Neural progenitor cell (in vitro differentiated cells): ENCODE data around the gene ITGA11. TPM values are rescaled to one million over a fixed set of nuclear protein-coding genes. Genes with fewer than 3 reads are reported as not detected.

Source experiments
- DNase-seq: peaks from one replicate; pipeline ENCODE4 v3.0.0-alpha.2; 2016; ENCODE audit warnings: low spot score
- H2AFZ ChIP-seq: fragments of 200-600 bp; sonication (generic); replicated peaks from 2 replicates; pipeline ENCODE4 v1.6.1; 2016; ENCODE audit warnings: antibody characterized with exemption
- H3F3A ChIP-seq: fragments of 200-600 bp; sonication (generic); 2 replicates; pipeline ENCODE4 v1.6.1; 2016; ENCODE audit warnings: antibody characterized with exemption, low read depth
- H3K27ac ChIP-seq: fragments of 200-600 bp; sonication (generic); 2 replicates; pipeline ENCODE4 v1.5.1; 2016; ENCODE audit warnings: mild to moderate bottlenecking
- H3K27me3 ChIP-seq: fragments of 200-600 bp; sonication (generic); 2 replicates; pipeline ENCODE4 v1.6.1; 2016; ENCODE audit warnings: mild to moderate bottlenecking, moderate library complexity
- H3K36me3 ChIP-seq: fragments of 200-600 bp; sonication (generic); 2 replicates; pipeline ENCODE4 v1.5.1; 2016
- H3K4me1 ChIP-seq: fragments of 200-600 bp; sonication (generic); 2 replicates; pipeline ENCODE4 v1.6.1; 2016; ENCODE audit warnings: mixed run types
- H3K4me2 ChIP-seq: fragments of 200-600 bp; sonication (generic); 2 replicates; pipeline ENCODE4 v1.6.1; 2016
- H3K4me3 ChIP-seq: fragments of 200-600 bp; sonication (generic); 2 replicates; pipeline ENCODE4 v1.5.1; 2016
- H3K79me2 ChIP-seq: fragments of 200-600 bp; sonication (generic); 2 replicates; pipeline ENCODE4 v1.6.1; 2016; ENCODE audit warnings: low read depth
- H3K9ac ChIP-seq: fragments of 200-600 bp; sonication (generic); 2 replicates; pipeline ENCODE4 v1.6.1; 2016
- H3K9me3 ChIP-seq: fragments of 200-600 bp; sonication (generic); 2 replicates; pipeline ENCODE4 v1.5.1; 2016; ENCODE audit warnings: low read depth
- H4K20me1 ChIP-seq: fragments of 200-600 bp; sonication (generic); 2 replicates; pipeline ENCODE4 v1.6.1; 2016; ENCODE audit warnings: low read depth
- H3K27ac Mint-ChIP-seq: 3 replicates; pipeline ENCODE4 v1.8.0; 2021; ENCODE audit warnings: mixed read lengths
- H3K27me3 Mint-ChIP-seq: 2 replicates; pipeline ENCODE4 v1.8.0; 2022; ENCODE audit warnings: low read depth, mild to moderate bottlenecking, inconsistent platforms, moderate library complexity, mixed read lengths; ENCODE audit not compliant: insufficient read depth
- H3K36me3 Mint-ChIP-seq: 3 replicates; pipeline ENCODE4 v1.8.0; 2021; ENCODE audit warnings: mixed read lengths
- H3K4me1 Mint-ChIP-seq: 3 replicates; pipeline ENCODE4 v1.8.0; 2021; ENCODE audit warnings: mixed read lengths
- H3K4me3 Mint-ChIP-seq: 3 replicates; pipeline ENCODE4 v1.8.0; 2021; ENCODE audit warnings: mild to moderate bottlenecking, moderate library complexity, mixed read lengths
- H3K9me3 Mint-ChIP-seq: 3 replicates; pipeline ENCODE4 v1.8.0; 2020; ENCODE audit warnings: mixed read lengths
- EZH2 ChIP-seq: fragments of 200-600 bp; sonication (generic); IDR thresholded peaks from 2 replicates; pipeline ENCODE4 v1.6.1; 2017; ENCODE audit warnings: antibody characterized with exemption, mild to moderate bottlenecking, moderate library complexity
- EZH2phosphoT487 ChIP-seq: fragments of 200-600 bp; sonication (generic); IDR thresholded peaks from 2 replicates; pipeline ENCODE4 v1.6.1; 2017; ENCODE audit warnings: antibody characterized with exemption
- total RNA-seq: library from RNA; depleted of rRNA; stranded (reverse); fragments of >200 nt; gene quantifications from 2 replicates; pipeline ENCODE4 v1.2.3, GENCODE V29; 2015; ENCODE audit warnings: low replicate concordance
- TF ChIP-seq, protein P1 (sequence below): fragments of 200-600 bp; sonication (generic); IDR thresholded peaks from 2 replicates; pipeline ENCODE4 v1.5.1; 2017; ENCODE audit warnings: antibody characterized with exemption, mild to moderate bottlenecking

ITGA11 gene
- total RNA-seq, 1 donor from 2014 or later, result not detected

DNA sequence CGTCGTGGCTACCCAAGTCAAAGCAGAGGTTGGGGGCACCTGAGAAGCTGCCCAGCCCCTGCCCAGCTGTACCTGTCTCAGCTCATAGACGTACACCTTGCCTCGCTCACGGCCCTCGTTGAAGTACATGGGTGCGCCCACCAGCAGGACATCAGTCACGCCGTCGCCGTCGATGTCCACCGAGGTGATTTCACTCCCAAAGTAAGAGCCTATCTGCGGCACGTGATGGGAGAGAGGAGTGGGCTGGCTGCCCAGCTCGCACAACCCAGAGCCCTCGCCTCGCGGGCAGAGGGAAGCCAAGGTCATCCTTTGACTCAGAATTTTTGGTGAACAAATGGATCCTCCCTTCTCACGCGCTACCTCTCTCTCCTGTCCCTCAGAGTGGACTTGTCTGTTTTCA lies 99.7 kb downstream of the ITGA11 start:
- H3K9me3 Mint-ChIP-seq, result no peaks in the 10 kb centered on the region
- Histone ChIP-seq H2AFZ (no peak overlapping the region), H3K4me3 (no peak overlapping the region), H3K79me2 (no peaks in the 10 kb centered on the region), H3K36me3 (no peaks in the 10 kb centered on the region), H4K20me1 (no peaks in the 10 kb centered on the region), H3K27me3 (no peaks in the 10 kb centered on the region), H3K4me1 (peaks cover 32% of the 10 kb centered on the region), H3K4me2 (no peak overlapping the region), H3K9ac (no peak overlapping the region), H3K27ac (no peak overlapping the region), H3F3A (peaks cover 14% of the 10 kb centered on the region), H3K9me3 (no peaks in the 10 kb centered on the region)
- DNase-seq, result no peak
- no peak overlapping the region for H3K27ac Mint-ChIP-seq
- H3K27me3 Mint-ChIP-seq, result peaks cover 18% of the 10 kb centered on the region
- H3K4me1 Mint-ChIP-seq, result peaks cover 39% of the 10 kb centered on the region
- H3K4me3 Mint-ChIP-seq, result no peak overlapping the region
- TF ChIP-seq, protein P1, sequence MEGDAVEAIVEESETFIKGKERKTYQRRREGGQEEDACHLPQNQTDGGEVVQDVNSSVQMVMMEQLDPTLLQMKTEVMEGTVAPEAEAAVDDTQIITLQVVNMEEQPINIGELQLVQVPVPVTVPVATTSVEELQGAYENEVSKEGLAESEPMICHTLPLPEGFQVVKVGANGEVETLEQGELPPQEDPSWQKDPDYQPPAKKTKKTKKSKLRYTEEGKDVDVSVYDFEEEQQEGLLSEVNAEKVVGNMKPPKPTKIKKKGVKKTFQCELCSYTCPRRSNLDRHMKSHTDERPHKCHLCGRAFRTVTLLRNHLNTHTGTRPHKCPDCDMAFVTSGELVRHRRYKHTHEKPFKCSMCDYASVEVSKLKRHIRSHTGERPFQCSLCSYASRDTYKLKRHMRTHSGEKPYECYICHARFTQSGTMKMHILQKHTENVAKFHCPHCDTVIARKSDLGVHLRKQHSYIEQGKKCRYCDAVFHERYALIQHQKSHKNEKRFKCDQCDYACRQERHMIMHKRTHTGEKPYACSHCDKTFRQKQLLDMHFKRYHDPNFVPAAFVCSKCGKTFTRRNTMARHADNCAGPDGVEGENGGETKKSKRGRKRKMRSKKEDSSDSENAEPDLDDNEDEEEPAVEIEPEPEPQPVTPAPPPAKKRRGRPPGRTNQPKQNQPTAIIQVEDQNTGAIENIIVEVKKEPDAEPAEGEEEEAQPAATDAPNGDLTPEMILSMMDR, result no peak
- no peak for TF ChIP-seq EZH2
- TF ChIP-seq EZH2phosphoT487, result no peak
- no peaks in the 10 kb centered on the region for H3K36me3 Mint-ChIP-seq

DNA sequence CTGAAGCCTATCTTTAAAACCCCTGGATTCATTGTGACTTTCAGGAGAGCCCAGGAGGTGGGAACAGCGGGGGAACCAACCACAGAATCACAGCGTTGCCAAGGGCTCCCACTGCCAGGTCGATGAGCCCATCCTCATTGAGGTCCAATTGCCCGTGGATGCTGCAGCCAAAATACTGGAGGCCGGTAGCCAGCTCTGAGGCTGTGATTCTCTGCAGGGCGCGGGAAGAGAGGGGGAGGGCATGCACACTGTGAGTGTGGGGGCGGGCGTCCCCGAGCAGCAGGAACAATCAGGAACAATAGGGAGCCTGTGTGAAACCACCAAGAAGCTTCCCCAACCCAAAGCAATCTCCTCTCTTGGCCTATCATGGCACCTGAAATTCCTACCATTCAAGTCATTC lies 101.1 kb downstream of the ITGA11 start:
- peaks cover 27% of the 10 kb centered on the region for H3K4me1 ChIP-seq
- H3K27ac Mint-ChIP-seq, result peak overlapping the region; percentile 78
- H3K9me3 ChIP-seq, result no peaks in the 10 kb centered on the region
- peaks cover 18% of the 10 kb centered on the region for H3K27me3 Mint-ChIP-seq
- TF ChIP-seq, protein P1, result no peak
- TF ChIP-seq EZH2 (no peak), EZH2phosphoT487 (no peak)
- no peak overlapping the region for H3K4me3 ChIP-seq
- no peaks in the 10 kb centered on the region for H4K20me1 ChIP-seq
- peaks cover 14% of the 10 kb centered on the region for H3F3A ChIP-seq
- no peaks in the 10 kb centered on the region for H3K9me3 Mint-ChIP-seq
- H3K4me2 ChIP-seq, result peak overlapping the region; percentile 65
- H3K27ac ChIP-seq, result peak overlapping the region; percentile 2
- H3K4me3 Mint-ChIP-seq, result peak overlapping the region; percentile 38
- H3K4me1 Mint-ChIP-seq, result peaks cover 41% of the 10 kb centered on the region
- H3K9ac ChIP-seq, result no peak overlapping the region
- H3K36me3 ChIP-seq, result no peaks in the 10 kb centered on the region
- no peaks in the 10 kb centered on the region for H3K79me2 ChIP-seq
- no peaks in the 10 kb centered on the region for H3K27me3 ChIP-seq
- peak overlapping the region; percentile 74 for H2AFZ ChIP-seq
- H3K36me3 Mint-ChIP-seq, result no peaks in the 10 kb centered on the region
- peak; percentile 55 for DNase-seq

DNA sequence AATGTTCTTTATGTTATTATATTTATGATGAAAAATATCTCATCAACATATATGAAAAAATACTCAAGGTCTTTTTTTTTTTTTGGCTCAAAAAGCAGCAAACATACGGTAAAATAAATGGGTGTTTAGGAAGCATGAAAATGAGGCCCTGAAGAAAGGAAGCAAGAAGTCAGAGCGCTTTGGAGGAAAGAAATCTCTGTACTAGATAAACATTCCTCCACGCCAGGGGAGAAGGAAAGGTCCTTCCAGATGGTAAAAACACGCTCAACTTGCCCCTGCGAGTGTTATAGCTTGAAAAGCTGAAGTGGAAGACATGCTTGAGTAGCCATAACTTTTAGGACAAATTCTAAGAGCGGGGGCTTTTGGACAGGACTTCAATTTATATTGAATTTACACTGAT lies 101.5 kb downstream of the ITGA11 start:
- no peaks in the 10 kb centered on the region for H4K20me1 ChIP-seq
- H3K27me3 Mint-ChIP-seq, result peaks cover 18% of the 10 kb centered on the region
- DNase-seq, result no peak
- TF ChIP-seq, protein P1, result no peak
- H3K4me1 Mint-ChIP-seq, result peaks cover 41% of the 10 kb centered on the region
- no peak overlapping the region for H3K4me3 ChIP-seq
- H3F3A ChIP-seq, result peaks cover 14% of the 10 kb centered on the region
- H3K36me3 Mint-ChIP-seq, result no peaks in the 10 kb centered on the region
- peak overlapping the region; percentile 16 for H3K4me3 Mint-ChIP-seq
- H3K4me2 ChIP-seq, result peak overlapping the region; percentile 65
- peaks cover 25% of the 10 kb centered on the region for H3K4me1 ChIP-seq
- H3K27ac ChIP-seq, result peak overlapping the region; percentile 2
- no peaks in the 10 kb centered on the region for H3K79me2 ChIP-seq
- H3K9ac ChIP-seq, result no peak overlapping the region
- H3K27me3 ChIP-seq, result no peaks in the 10 kb centered on the region
- H2AFZ ChIP-seq, result peak overlapping the region; percentile 74
- peak overlapping the region; percentile 78 for H3K27ac Mint-ChIP-seq
- no peaks in the 10 kb centered on the region for H3K36me3 ChIP-seq
- H3K9me3 ChIP-seq, result no peaks in the 10 kb centered on the region
- no peaks in the 10 kb centered on the region for H3K9me3 Mint-ChIP-seq
